GM12878 (cell line): Measurements from ENCODE around the gene NT5DC3. TPM values are rescaled to one million over a fixed set of nuclear protein-coding genes. Genes with fewer than 3 reads are reported as not detected.

ENCODE experiments used
- ATAC-seq: fragments of 200-7000 bp; cut with Tn5 transposase; 3 replicates; pipeline ENCODE4 v1.9.1; 2020; ENCODE audit warnings: mild to moderate bottlenecking, moderate library complexity
- BruUV-seq: library from RNA; stranded (reverse); fragments of 400-500 nt; replicated peaks from 2 replicates; lab custom pipeline; 2021; lab: Mats Ljungman, UMichigan
- CTCF ChIA-PET: fragments of 300-600 bp; sonication (Branson Sonifier 250); formaldehyde crosslinking; extraction: SDS; loops from one replicate; lab custom pipeline; 2021; ENCODE audit warnings: inconsistent platforms; lab: Yijun Ruan, JAX
- POLR2A ChIA-PET: fragments of 350-600 bp; formaldehyde crosslinking; extraction: SDS; loops from one replicate; lab custom pipeline; 2021; ENCODE audit warnings: inconsistent platforms; lab: Charles Lee
- RAD21 ChIA-PET: fragments of 300-600 bp; sonication (Branson Sonifier 250); formaldehyde crosslinking; loops from one replicate; lab custom pipeline; 2023; ENCODE audit warnings: antibody characterized with exemption; ENCODE audit not compliant: unreplicated experiment; lab: Charles Lee
- SMC1A ChIA-PET: fragments of 300-600 bp; sonication (Branson Sonifier 250); formaldehyde crosslinking; loops from one replicate; lab custom pipeline; 2023; ENCODE audit not compliant: unreplicated experiment, uncharacterized antibody; lab: Charles Lee
- DNase-seq: peaks from one replicate; pipeline ENCODE4 v3.0.0-alpha.2; 2011; ENCODE audit warnings: low read depth, low spot score
- FAIRE-seq: peaks from 3 replicates; lab custom pipeline; 2011; peaks lifted over from hg19 to GRCh38; lab: Jason Lieb, UNC
- H2AFZ ChIP-seq: 2 replicates; pipeline ENCODE4 v1.6.0; 2011; ENCODE audit warnings: low read depth, low read length, control low read depth; ENCODE audit not compliant: control insufficient read depth
- H3K27ac ChIP-seq: 2 replicates; pipeline ENCODE4 v1.5.1; 2011; ENCODE audit warnings: control low read depth; ENCODE audit not compliant: control insufficient read depth, insufficient read depth
- H3K27me3 ChIP-seq, 2 experiments: replicated peaks in 1 of 2; 2 replicates each; pipeline versions ENCODE4 v1.6.0 to v1.6.1; 2011; ENCODE audit warnings: low read length in 1 of 2; ENCODE audit not compliant: control insufficient read depth in 2 of 2, insufficient read depth in 2 of 2
- H3K36me3 ChIP-seq, 2 experiments: 2 replicates each; pipeline ENCODE4 v1.5.1; 2011; ENCODE audit warnings: low read length in 1 of 2; ENCODE audit not compliant: control insufficient read depth in 2 of 2, insufficient read depth in 2 of 2
- H3K4me1 ChIP-seq: 2 replicates; pipeline ENCODE4 v1.6.1; 2011; ENCODE audit warnings: mild to moderate bottlenecking, low read length, moderate library complexity, mixed read lengths; ENCODE audit not compliant: control insufficient read depth, insufficient read depth
- H3K4me2 ChIP-seq: 2 replicates; pipeline ENCODE4 v1.6.0; 2011; ENCODE audit warnings: control low read depth; ENCODE audit not compliant: control insufficient read depth, insufficient read depth
- H3K4me3 ChIP-seq: fragments of 200-600 bp; sonication (generic); 2 replicates; pipeline ENCODE4 v1.5.1; 2016
- H3K79me2 ChIP-seq: 2 replicates; pipeline ENCODE4 v1.6.0; 2011; ENCODE audit warnings: low read length; ENCODE audit not compliant: control insufficient read depth, insufficient read depth
- H3K9ac ChIP-seq: 2 replicates; pipeline ENCODE4 v1.8.0; 2011; ENCODE audit warnings: low read length, control low read depth, mixed read lengths; ENCODE audit not compliant: control insufficient read depth, insufficient read depth
- H3K9me3 ChIP-seq: replicated peaks from 3 replicates; pipeline ENCODE4 v1.5.1; 2011; ENCODE audit warnings: mild to moderate bottlenecking, low read length; ENCODE audit not compliant: control insufficient read depth, insufficient read depth
- H4K20me1 ChIP-seq: 2 replicates; pipeline ENCODE4 v1.6.0; 2011; ENCODE audit not compliant: control insufficient read depth, insufficient read depth
- SUZ12 ChIP-seq: fragments of 200-600 bp; sonication (generic); IDR thresholded peaks from one replicate; pipeline ENCODE4 v1.6.1; 2018; ENCODE audit warnings: antibody characterized with exemption, mild to moderate bottlenecking; ENCODE audit not compliant: unreplicated experiment
- WGBS: methylation state at CpG from one replicate; pipeline ENCODE4 v1.1.6; 2016; ENCODE audit warnings: low lambda C conversion rate; ENCODE audit not compliant: insufficient replicate concordance, insufficient coverage; ENCODE audit errors: missing lambda C conversion rate; 5-methylcytosine and 5-hydroxymethylcytosine counted together
- in situ Hi-C: fragments of 300-500 bp; cut with MboI; formaldehyde crosslinking; loops from 9 replicates; pipeline ENCODE4 v1.14.3; 2018; ENCODE audit warnings: mixed read lengths
- intact Hi-C: fragments of 100-400 bp; cut with micrococcal nuclease; formaldehyde crosslinking; loops from one replicate; pipeline ENCODE4 v1.14.2; 2022; ENCODE audit not compliant: unreplicated experiment
- polyA plus RNA-seq, 11 experiments: library from polyadenylated mRNA; depleted of rRNA in 4 of 11; unstranded in 6 of 11; stranded (reverse) in 5 of 11; fragments of >200 nt; fragmentation: Nextera tagmentation in 4 of 11; fragmentation: Illumina TruSeq in 1 of 11; extraction: Ambion mirVana in 4 of 11; extraction: Trizol in 1 of 11; gene quantifications; 1 replicate in 1 of 11; 2 replicates in 10 of 11; pipeline versions ENCODE4 v1.2.1 to v1.2.3, GENCODE V29; 2011 to 2016; ENCODE audit warnings: inconsistent platforms in 2 of 11, missing spikeins in 2 of 11, low read depth in 1 of 11
- total RNA-seq, 4 experiments: library from RNA; depleted of rRNA in 3 of 4; stranded (reverse); fragments of >200 nt in 3 of 4; fragmentation: Illumina TruSeq in 1 of 4; extraction: Trizol in 1 of 4; gene quantifications; 2 replicates each; pipeline versions ENCODE4 v1.2.1 to v1.2.3, GENCODE V29; 2013 to 2021
- TF ChIP-seq, protein P1 (sequence below), 3 experiments: IDR thresholded peaks in 2 of 3; conservative IDR thresholded peaks in 1 of 3; 2 replicates each; pipeline ENCODE4 v1.5.1; 2011; ENCODE audit warnings: low read depth in 3 of 3, low read length in 3 of 3, mild to moderate bottlenecking in 3 of 3, control low read depth in 2 of 3, moderate library complexity in 2 of 3, inconsistent platforms in 1 of 3, mixed read lengths in 1 of 3; ENCODE audit not compliant: control insufficient read depth in 2 of 3, insufficient read depth in 1 of 3; ENCODE audit errors: extremely low read depth in 1 of 3

NT5DC3 gene
- total and polyA plus RNA-seq, 10 of the 15 experiments (the other 5 are each of a cell fraction or from before 2014, with no cell fraction given): 2.0 to 12.4 (median 5.9) TPM

DNA sequence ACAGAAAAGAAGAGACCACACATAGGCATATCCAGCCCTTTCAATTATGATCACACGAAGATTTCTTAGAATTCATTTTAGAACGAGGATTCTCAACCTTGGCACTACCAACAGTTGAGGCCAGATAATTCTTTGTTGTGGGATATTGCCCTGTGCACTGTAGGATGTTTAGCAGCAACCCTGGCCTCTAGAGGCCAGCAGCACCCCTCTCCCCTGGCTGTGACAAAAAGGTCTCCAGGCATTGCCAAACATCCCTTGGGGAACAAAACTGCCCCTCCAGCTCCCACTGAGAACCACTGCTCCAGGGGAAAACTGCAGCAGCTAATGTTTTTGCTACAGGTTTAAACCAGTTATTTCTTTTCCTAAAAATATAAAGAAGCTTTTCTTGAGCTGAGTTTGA lies 7.1 kb downstream of the NT5DC3 start:
- DNase-seq: no peak
- H3K36me3 ChIP-seq: no peaks in the 10 kb centered on the region
- intact Hi-C loops (no loop called here), in situ Hi-C loops (no loop called here)
- H3K4me1 ChIP-seq: peaks cover 6% of the 10 kb centered on the region; the same call in 1 of the 2 replicates
- H3K27ac ChIP-seq: no peak overlapping the region
- peak; percentile 44 for ATAC-seq
- no peak overlapping the region for H3K9ac ChIP-seq
- H3K9me3 ChIP-seq: no peaks in the 10 kb centered on the region
- BruUV-seq: no TSS peak
- H3K4me3 ChIP-seq: no peak overlapping the region
- H3K79me2 ChIP-seq: no peaks in the 10 kb centered on the region; the same call in 1 of the 2 replicates
- SMC1A ChIA-PET: interaction anchor here (0.9 to 2.9 kb wide), 4 partner anchors 9 to 275 kb away, joined by 3 to 9 read pairs (median 4); no protein-coding TSS in a partner anchor
- H2AFZ ChIP-seq: no peak overlapping the region
- TF ChIP-seq, protein P1, sequence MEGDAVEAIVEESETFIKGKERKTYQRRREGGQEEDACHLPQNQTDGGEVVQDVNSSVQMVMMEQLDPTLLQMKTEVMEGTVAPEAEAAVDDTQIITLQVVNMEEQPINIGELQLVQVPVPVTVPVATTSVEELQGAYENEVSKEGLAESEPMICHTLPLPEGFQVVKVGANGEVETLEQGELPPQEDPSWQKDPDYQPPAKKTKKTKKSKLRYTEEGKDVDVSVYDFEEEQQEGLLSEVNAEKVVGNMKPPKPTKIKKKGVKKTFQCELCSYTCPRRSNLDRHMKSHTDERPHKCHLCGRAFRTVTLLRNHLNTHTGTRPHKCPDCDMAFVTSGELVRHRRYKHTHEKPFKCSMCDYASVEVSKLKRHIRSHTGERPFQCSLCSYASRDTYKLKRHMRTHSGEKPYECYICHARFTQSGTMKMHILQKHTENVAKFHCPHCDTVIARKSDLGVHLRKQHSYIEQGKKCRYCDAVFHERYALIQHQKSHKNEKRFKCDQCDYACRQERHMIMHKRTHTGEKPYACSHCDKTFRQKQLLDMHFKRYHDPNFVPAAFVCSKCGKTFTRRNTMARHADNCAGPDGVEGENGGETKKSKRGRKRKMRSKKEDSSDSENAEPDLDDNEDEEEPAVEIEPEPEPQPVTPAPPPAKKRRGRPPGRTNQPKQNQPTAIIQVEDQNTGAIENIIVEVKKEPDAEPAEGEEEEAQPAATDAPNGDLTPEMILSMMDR (IDR thresholded peaks at IDR 0.05 in 2 of 3, conservative IDR thresholded peaks at IDR 0.05 in 1 of 3; ENCODE audit: control insufficient read depth in 2 of 3, extremely low read depth in 1 of 3, insufficient read depth in 1 of 3, low read depth in 3 of 3, low read length in 3 of 3): peak in 2 of 3 experiments; percentile 3 to 19; a peak in 2 of 6 replicates
- no peak for TF ChIP-seq SUZ12
- no peak overlapping the region for H3K4me2 ChIP-seq
- H4K20me1 ChIP-seq: no peaks in the 10 kb centered on the region
- RAD21 ChIA-PET: interaction anchor here (0.5 to 1.2 kb wide), 2 partner anchors 36 to 133 kb away, joined by 3 read pairs; no protein-coding TSS in a partner anchor
- 81% methylated on average over 2 of the region's 2 CpGs for WGBS
- POLR2A ChIA-PET: no interaction called here
- no peak for FAIRE-seq
- H3K27me3 ChIP-seq: no peaks in the 10 kb centered on the region
- CTCF ChIA-PET: interaction anchor here (1.0 to 3.0 kb wide), 7 partner anchors 10 to 275 kb away, joined by 3 to 14 read pairs (median 4); no protein-coding TSS in a partner anchor
